ENCODE data around the gene CNGB1. TPM values are rescaled to one million over a fixed set of nuclear protein-coding genes. Genes with fewer than 3 reads are reported as not detected.

CNGB1 gene
- total RNA-seq, 1 experiment from 2014 or later: not detected

- Histone ChIP-seq H3K4me2 (ENCODE audit: low read length) (peak overlapping the region; percentile 7; the same call in 1 of the 2 replicates), H3K27me3 (ENCODE audit: insufficient read depth, low read length) (no peaks in the 10 kb centered on the region), H3K9me2 (ENCODE audit: insufficient read depth) (no peaks in the 10 kb centered on the region), H3K27ac (ENCODE audit: low read depth, low read length) (no peak overlapping the region), H4K20me1 (ENCODE audit: insufficient read depth) (no peaks in the 10 kb centered on the region), H3K4me1 (ENCODE audit: control insufficient read depth in 1 of 2, insufficient read depth in 2 of 2, low read length in 2 of 2) (peaks cover 0 to 9% of the 10 kb centered on the region in 2 experiments; a peak in 1 of 4 replicates), H2AFZ (ENCODE audit: low read depth, low read length, poor library complexity, severe bottlenecking) (no peak overlapping the region), H3K4me3 (replicated peaks in 1 of 2; ENCODE audit: low read depth in 1 of 2, low read length in 2 of 2) (no peak overlapping the region), H3K36me3 (ENCODE audit: control insufficient read depth in 1 of 2, insufficient read depth in 2 of 2, low read length in 2 of 2) (peaks cover 21 to 30% of the 10 kb centered on the region in 2 experiments; a peak in 3 of 4 replicates), H3K9me3 (ENCODE audit: control insufficient read depth in 1 of 2, insufficient read depth in 1 of 2, low read depth in 1 of 2, low read length in 2 of 2) (no peaks in the 10 kb centered on the region), H3K79me2 (ENCODE audit: insufficient read depth, low read length) (peaks cover 11% of the 10 kb centered on the region; the same call in 1 of the 2 replicates), H3K9ac (ENCODE audit: low read length) (no peak overlapping the region)
- ATAC-seq: no peak
- DNase-seq (ENCODE audit: low read depth, low spot score): no peak
- intact Hi-C loops (cut with micrococcal nuclease): no loop called here
- TF ChIP-seq SP1 (IDR thresholded peaks at IDR 0.05; ENCODE audit: low read depth) (no peak), ZBTB33 (IDR thresholded peaks at IDR 0.05; ENCODE audit: extremely low read depth, insufficient replicate concordance, low read length) (no peak), EGR1 (IDR thresholded peaks at IDR 0.05; ENCODE audit: low read depth) (no peak), CBX3 (IDR thresholded peaks at IDR 0.05; ENCODE audit: low read depth) (no peak), RAD21 (IDR thresholded peaks at IDR 0.05; ENCODE audit: low read depth) (no peak), YY1 (IDR thresholded peaks at IDR 0.05; ENCODE audit: extremely low read depth, insufficient replicate concordance, low read depth, low read length) (no peak), SRF (IDR thresholded peaks at IDR 0.05; ENCODE audit: low read depth) (no peak), JUND (IDR thresholded peaks at IDR 0.05) (no peak), POLR2AphosphoS5 (IDR thresholded peaks at IDR 0.05; ENCODE audit: low read depth, low read length) (no peak), ATF3 (IDR thresholded peaks at IDR 0.05) (no peak), CEBPB (IDR thresholded peaks at IDR 0.05; ENCODE audit: low read depth) (no peak), ZNF274 (IDR thresholded peaks at IDR 0.05; ENCODE audit: low read depth, low read length) (no peak), CTCF (IDR thresholded peaks at IDR 0.05 in 2 of 3, conservative IDR thresholded peaks at IDR 0.05 in 1 of 3; ENCODE audit: borderline replicate concordance in 1 of 3, insufficient read depth in 1 of 3, low read depth in 2 of 3, low read length in 2 of 3) (no peak), MAX (IDR thresholded peaks at IDR 0.05) (no peak), SIN3A (IDR thresholded peaks at IDR 0.05; ENCODE audit: low read depth) (no peak), POLR2A (IDR thresholded peaks at IDR 0.05; ENCODE audit: borderline replicate concordance, extremely low read depth, insufficient read depth, insufficient read length) (no peak), TCF7L2 (IDR thresholded peaks at IDR 0.05; ENCODE audit: borderline replicate concordance, extremely low read depth, insufficient read depth, insufficient read length) (no peak), EZH2 (IDR thresholded peaks at IDR 0.05) (no peak), EZH2phosphoT487 (IDR thresholded peaks at IDR 0.05; ENCODE audit: borderline replicate concordance) (no peak), FOSL1 (IDR thresholded peaks at IDR 0.05; ENCODE audit: low read depth) (no peak)
- no TSS peak for BruUV-seq (replicated peaks)
- ChIA-PET POLR2A (no interaction called here), RAD21 (ENCODE audit: low non-redundant PET in 1 of 2, low total read pairs in 2 of 2, uncharacterized antibody in 2 of 2, unreplicated experiment in 2 of 2) (no interaction called here), CTCF (no interaction called here)
Measured at GRCh38 chr16:58011652-58012051, 40.7 kb upstream of the CNGB1 start.

Measured in HCT116 (cell line).